ENCODE measurements around the gene SPTBN4. TPM values are rescaled to one million over a fixed set of nuclear protein-coding genes. Genes with fewer than 3 reads are reported as not detected.
"Not testable (repeated sequence)": the region's sequence is repeated elsewhere in the genome, so short reads cannot be mapped to it uniquely, and the experiment has no call there.

Gene SPTBN4
- polyA plus RNA-seq, 12 donors = 0.14 to 0.83 (median 0.33) TPM; not detected in 2

- DNase-seq = peak; percentile 78
Measured at GRCh38 chr19:40464059-40465024, 2.5 kb upstream of the SPTBN4 start.

- no peak for DNase-seq
Measured at GRCh38 chr19:40465025-40465556, 1.7 kb upstream of the SPTBN4 start.

- DNase-seq = peak; percentile 100
Measured at GRCh38 chr19:40465557-40466218, 1.1 kb upstream of the SPTBN4 start, which contains the start of gene BLVRB. BLVRB (minus strand) TSS chr19:40465745; CDS start chr19:40465688, 57 bp downstream.

- no peak for DNase-seq
Measured at GRCh38 chr19:40466219-40466984, 399 bp upstream of the SPTBN4 start.

- DNase-seq = no peak
Measured at GRCh38 chr19:40469011-40469410, 2.2 kb downstream of the SPTBN4 start.

GRCh38 chr19:40471111-40471510 is 4.3 kb downstream of the SPTBN4 start:
- DNase-seq = no peak

- no peak for DNase-seq
Measured at GRCh38 chr19:40472516-40472915, 5.7 kb downstream of the SPTBN4 start.

GRCh38 chr19:40474737-40475136 is 7.9 kb downstream of the SPTBN4 start:
- no peak for DNase-seq

- not testable (repeated sequence) for DNase-seq
Measured at GRCh38 chr19:40475878-40476644, 9.3 kb downstream of the SPTBN4 start.

- no peak for DNase-seq
Measured at GRCh38 chr19:40486017-40486416, 19.2 kb downstream of the SPTBN4 start.

GRCh38 chr19:40489882-40490230 is 23.1 kb downstream of the SPTBN4 start:
- DNase-seq = no peak

- DNase-seq = no peak
Measured at GRCh38 chr19:40492274-40492673, 25.5 kb downstream of the SPTBN4 start.

GRCh38 chr19:40493778-40494177 is 27.0 kb downstream of the SPTBN4 start:
- no peak for DNase-seq

GRCh38 chr19:40494191-40494838 is 27.5 kb downstream of the SPTBN4 start:
- no peak for DNase-seq

GRCh38 chr19:40497214-40497613 is 30.4 kb downstream of the SPTBN4 start:
- no peak for DNase-seq

GRCh38 chr19:40499320-40499719 is 32.5 kb downstream of the SPTBN4 start:
- no peak for DNase-seq

GRCh38 chr19:40500678-40501530 is 34.1 kb downstream of the SPTBN4 start:
- not testable (repeated sequence) for DNase-seq

GRCh38 chr19:40501599-40501998 is 34.8 kb downstream of the SPTBN4 start:
- no peak for DNase-seq

- DNase-seq = no peak
Measured at GRCh38 chr19:40502081-40502480, 35.3 kb downstream of the SPTBN4 start.

Measured in muscle of arm (tissue), 12 donors.